H1 (cell line): Measurements from ENCODE around the gene INAFM1. TPM values are rescaled to one million over a fixed set of nuclear protein-coding genes. Genes with fewer than 3 reads are reported as not detected.

Source experiments
- CTCF ChIA-PET: fragments of 300-600 bp; sonication (Branson Sonifier 250); formaldehyde crosslinking; loops from one replicate; lab custom pipeline; 2021; ENCODE audit not compliant: partially characterized antibody; lab: Charles Lee
- POLR2A ChIA-PET: fragments of 300-600 bp; sonication (Branson Sonifier 250); formaldehyde crosslinking; loops from one replicate; lab custom pipeline; 2021; ENCODE audit warnings: inconsistent platforms; ENCODE audit not compliant: partially characterized antibody; lab: Charles Lee
- DNase-seq, 2 experiments: peaks; one replicate each; pipeline versions ENCODE4 v3.0.0 to v3.0.0-alpha.2; 2010 to 2022; ENCODE audit warnings: low spot score in 2 of 2, low read depth in 1 of 2, mixed read lengths in 1 of 2
- FAIRE-seq: peaks from 2 replicates; lab custom pipeline; 2011; peaks lifted over from hg19 to GRCh38; lab: Jason Lieb, UNC
- H2AFZ ChIP-seq: 2 replicates; pipeline ENCODE4 v1.8.1; 2012; ENCODE audit warnings: low read length, inconsistent platforms
- H2AK5ac ChIP-seq: 2 replicates; pipeline ENCODE4 v1.6.1; 2013; ENCODE audit warnings: low read depth, low read length
- H2BK120ac ChIP-seq: replicated peaks from 2 replicates; pipeline ENCODE3; 2013; ENCODE audit warnings: low read depth, low read length, inconsistent platforms
- H2BK12ac ChIP-seq: 2 replicates; pipeline ENCODE4 v1.6.1; 2013; ENCODE audit warnings: low read depth, low read length
- H2BK15ac ChIP-seq: 2 replicates; pipeline ENCODE4 v1.6.1; 2013; ENCODE audit warnings: low read length
- H2BK20ac ChIP-seq: 2 replicates; pipeline ENCODE4 v1.6.1; 2013; ENCODE audit warnings: low read length
- H2BK5ac ChIP-seq: 2 replicates; pipeline ENCODE4 v1.6.1; 2013; ENCODE audit warnings: low read depth, low read length
- H3K14ac ChIP-seq: 2 replicates; pipeline ENCODE4 v1.6.1; 2013; ENCODE audit warnings: inconsistent platforms; ENCODE audit not compliant: insufficient read length
- H3K18ac ChIP-seq: 2 replicates; pipeline ENCODE4 v1.6.1; 2013; ENCODE audit warnings: low read length; ENCODE audit errors: extremely low read depth
- H3K23ac ChIP-seq: 2 replicates; pipeline ENCODE4 v1.6.1; 2013; ENCODE audit warnings: inconsistent platforms; ENCODE audit not compliant: insufficient read length
- H3K23me2 ChIP-seq: 2 replicates; pipeline ENCODE4 v1.6.1; 2013; ENCODE audit warnings: low read depth, low read length
- H3K27ac ChIP-seq: 2 replicates; pipeline ENCODE4 v1.6.1; 2011; ENCODE audit warnings: low read depth, low read length, inconsistent platforms
- H3K27me3 ChIP-seq, 4 experiments: replicated peaks in 1 of 4; 1 replicate in 1 of 4; 2 replicates in 3 of 4; pipeline versions ENCODE4 v1.6.1 to v1.8.1; 2011 to 2013; ENCODE audit warnings: low read length in 3 of 4, mild to moderate bottlenecking in 3 of 4, inconsistent platforms in 2 of 4, mixed read lengths in 2 of 4, moderate library complexity in 1 of 4; ENCODE audit not compliant: control insufficient read depth in 3 of 4, insufficient read depth in 3 of 4; ENCODE audit errors: extremely low read depth in 1 of 4
- H3K36me3 ChIP-seq, 4 experiments: 2 replicates each; pipeline versions ENCODE4 v1.6.1 to v1.8.1; 2011 to 2013; ENCODE audit warnings: mild to moderate bottlenecking in 4 of 4, low read length in 3 of 4, moderate library complexity in 2 of 4, control low read depth in 1 of 4, inconsistent platforms in 1 of 4; ENCODE audit not compliant: insufficient read depth in 4 of 4, control insufficient read depth in 2 of 4
- H3K4ac ChIP-seq: replicated peaks from 2 replicates; pipeline ENCODE3; 2013; ENCODE audit warnings: low read length, low read depth, mixed read lengths, inconsistent platforms; ENCODE audit not compliant: insufficient read length
- H3K4me1 ChIP-seq, 4 experiments: replicated peaks in 1 of 4; 1 replicate in 1 of 4; 2 replicates in 3 of 4; pipeline versions ENCODE4 v1.6.1 to v1.8.1; 2011 to 2013; ENCODE audit warnings: low read length in 3 of 4, inconsistent platforms in 2 of 4, mixed read lengths in 1 of 4; ENCODE audit not compliant: insufficient read depth in 4 of 4, control insufficient read depth in 3 of 4
- H3K4me2 ChIP-seq, 2 experiments: 2 replicates each; pipeline versions ENCODE4 v1.6.1 to v1.8.1; 2011 to 2013; ENCODE audit warnings: low read depth in 2 of 2, low read length in 2 of 2, control low read depth in 1 of 2, inconsistent platforms in 1 of 2, mild to moderate bottlenecking in 1 of 2; ENCODE audit not compliant: insufficient read depth in 1 of 2
- H3K4me3 ChIP-seq, 4 experiments: fragments of 200-600, 300-600 bp in 1 of 4; sonication (generic), shearing (Covaris generic), sonication (Bioruptor Twin) in 1 of 4; 2 replicates each; pipeline versions ENCODE4 v1.5.1 to v1.8.1; 2011 to 2016; ENCODE audit warnings: low read length in 4 of 4, low read depth in 3 of 4, control low read depth in 2 of 4, inconsistent platforms in 2 of 4, mild to moderate bottlenecking in 2 of 4, mixed read lengths in 1 of 4, moderate library complexity in 1 of 4; ENCODE audit not compliant: insufficient read depth in 2 of 4; ENCODE audit errors: extremely low read depth in 1 of 4
- H3K56ac ChIP-seq: replicated peaks from 2 replicates; pipeline ENCODE3; 2013; ENCODE audit warnings: low read depth, mild to moderate bottlenecking, mixed read lengths, low read length, inconsistent platforms; ENCODE audit not compliant: insufficient read length
- H3K79me1 ChIP-seq: 2 replicates; pipeline ENCODE4 v1.6.1; 2013; ENCODE audit warnings: low read depth, low read length, control low read depth
- H3K79me2 ChIP-seq, 2 experiments: 2 replicates each; pipeline versions ENCODE4 v1.6.1 to v1.8.1; 2012 to 2013; ENCODE audit warnings: low read length in 2 of 2, mild to moderate bottlenecking in 2 of 2, inconsistent platforms in 1 of 2; ENCODE audit not compliant: insufficient read depth in 2 of 2, control insufficient read depth in 1 of 2
- H3K9ac ChIP-seq, 4 experiments: replicated peaks in 1 of 4; 1 replicate in 1 of 4; 2 replicates in 3 of 4; pipeline versions ENCODE4 v1.6.1 to v1.8.1; 2011 to 2013; ENCODE audit warnings: low read depth in 3 of 4, low read length in 3 of 4, control low read depth in 2 of 4, mild to moderate bottlenecking in 2 of 4, moderate library complexity in 2 of 4, inconsistent platforms in 1 of 4; ENCODE audit errors: extremely low read depth in 1 of 4
- H3K9me3 ChIP-seq, 2 experiments: 2 replicates each; pipeline versions ENCODE4 v1.6.1 to v1.8.1; 2012 to 2013; ENCODE audit warnings: mild to moderate bottlenecking in 2 of 2, moderate library complexity in 2 of 2, control low read depth in 1 of 2, inconsistent platforms in 1 of 2, low read depth in 1 of 2, low read length in 1 of 2, mixed read lengths in 1 of 2; ENCODE audit not compliant: insufficient read depth in 2 of 2
- H4K20me1 ChIP-seq, 2 experiments: replicated peaks in 1 of 2; 2 replicates each; pipeline versions ENCODE3 to v1.8.1; 2011 to 2013; ENCODE audit warnings: inconsistent platforms in 2 of 2, low read length in 2 of 2, mild to moderate bottlenecking in 1 of 2; ENCODE audit not compliant: insufficient read depth in 2 of 2, control insufficient read depth in 1 of 2
- H4K5ac ChIP-seq: 2 replicates; pipeline ENCODE4 v1.6.1; 2013; ENCODE audit warnings: low read length, low read depth, mixed read lengths, inconsistent platforms; ENCODE audit not compliant: insufficient read length
- H4K8ac ChIP-seq: 2 replicates; pipeline ENCODE4 v1.8.0; 2013; ENCODE audit warnings: mild to moderate bottlenecking, moderate library complexity, low read length, inconsistent platforms; ENCODE audit not compliant: insufficient read depth; ENCODE audit errors: extremely low read depth
- H4K91ac ChIP-seq: replicated peaks from 2 replicates; pipeline ENCODE3; 2013; ENCODE audit warnings: low read length, mixed read lengths, inconsistent platforms; ENCODE audit not compliant: insufficient read length
- CEBPB ChIP-seq: IDR thresholded peaks from 2 replicates; pipeline ENCODE4 v1.6.1; 2012; ENCODE audit warnings: low read depth, low read length
- CREB1 ChIP-seq: IDR thresholded peaks from 2 replicates; pipeline ENCODE4 v1.6.1; 2012; ENCODE audit warnings: inconsistent platforms
- TAF7 ChIP-seq: optimal IDR thresholded peaks from 2 replicates; pipeline ENCODE3; 2011; ENCODE audit warnings: low read depth, mild to moderate bottlenecking, inconsistent platforms, low read length, moderate library complexity, borderline replicate concordance
- WGBS, 2 experiments: shearing (Covaris generic) in 1 of 2; methylation state at CpG; one replicate each; pipeline versions ENCODE4 v1.1.6 to v1.1.7; 2013 to 2015; ENCODE audit warnings: low lambda C conversion rate in 2 of 2, mixed read lengths in 2 of 2, inconsistent platforms in 1 of 2, low coverage in 1 of 2, missing lambda C conversion rate in 1 of 2; ENCODE audit not compliant: insufficient replicate concordance in 2 of 2, insufficient coverage in 1 of 2, insufficient read length in 1 of 2; ENCODE audit errors: extremely low coverage in 1 of 2, missing lambda C conversion rate in 1 of 2; 5-methylcytosine and 5-hydroxymethylcytosine counted together
- polyA plus RNA-seq, 7 experiments: library from polyadenylated mRNA; depleted of rRNA in 3 of 7; stranded (reverse) in 5 of 7; unstranded in 2 of 7; fragments of >200 nt in 5 of 7; fragments of 200-250 nt in 2 of 7; gene quantifications; 1 replicate in 5 of 7; 2 replicates in 1 of 7; 4 replicates in 1 of 7; pipeline versions ENCODE4 v1.2.1 to v1.2.3, GENCODE V29; 2011 to 2013; ENCODE audit warnings: missing spikeins in 2 of 7, mixed read lengths in 2 of 7
- total RNA-seq: library from RNA; stranded (reverse); fragmentation: NEBNext Ultra II Directional; extraction: Animal tissue kit (Norgen Biotek cat#: 25700); gene quantifications from 2 replicates; pipeline ENCODE4 v1.2.1, GENCODE V29; 2021

INAFM1 gene
- total and polyA plus RNA-seq, 2 of the 8 experiments (the other 6 are each of a cell fraction or from before 2014, with no cell fraction given) = 2.6 to 3.4 TPM

GRCh38 chr19:47315125-47315821 is 40.6 kb downstream of the INAFM1 start:
- no peaks in the 10 kb centered on the region for H3K4me1 ChIP-seq
- H3K36me3 ChIP-seq = no peaks in the 10 kb centered on the region
- no peaks in the 10 kb centered on the region for H4K20me1 ChIP-seq
- no peaks in the 10 kb centered on the region; the same call in 1 of the 2 replicates for H3K23me2 ChIP-seq
- H2BK20ac ChIP-seq = no peak overlapping the region
- no peak overlapping the region for H4K8ac ChIP-seq
- FAIRE-seq (no peak), DNase-seq (no peak)
- no peaks in the 10 kb centered on the region for H3K9me3 ChIP-seq
- H2AFZ ChIP-seq = 0 out of 2 replicates have a peak overlapping the region, but pooled peaks have one; percentile 3
- no peaks in the 10 kb centered on the region for H3K27me3 ChIP-seq
- no peak overlapping the region for H2BK12ac ChIP-seq
- POLR2A ChIA-PET = no interaction called here
- no peaks in the 10 kb centered on the region for H3K79me1 ChIP-seq
- no peak overlapping the region for H3K14ac ChIP-seq
- H3K23ac ChIP-seq = no peak overlapping the region
- no peak overlapping the region for H3K4me2 ChIP-seq
- no peak for TF ChIP-seq TAF7
- TF ChIP-seq CEBPB = peak; percentile 54; the same call in 1 of the 2 replicates
- TF ChIP-seq CREB1 = 0 out of 2 replicates have a peak, but pooled peaks have one; percentile 20
- H3K4me3 ChIP-seq = no peak overlapping the region
- no peak overlapping the region for H2BK5ac ChIP-seq
- no peak overlapping the region for H4K91ac ChIP-seq
- H2AK5ac ChIP-seq = no peak overlapping the region
- no peak overlapping the region for H3K4ac ChIP-seq
- no peak overlapping the region for H3K9ac ChIP-seq
- H3K27ac ChIP-seq = no peak overlapping the region
- no peak overlapping the region for H2BK120ac ChIP-seq
- H3K18ac ChIP-seq = no peak overlapping the region; the same call in 1 of the 2 replicates
- no peaks in the 10 kb centered on the region for H3K79me2 ChIP-seq
- 69% methylated on average over 12 of the region's 12 CpGs; no CpG with 5 or more reads in 1 of the 2 experiments for WGBS, 2 experiments
- CTCF ChIA-PET = interaction anchor here (0.6 to 2.1 kb wide), 10 partner anchors 10 to 235 kb away, joined by 3 to 7 read pairs (median 3); no protein-coding TSS in a partner anchor
- H4K5ac ChIP-seq = no peak overlapping the region
- H3K56ac ChIP-seq = no peak overlapping the region
- no peak overlapping the region for H2BK15ac ChIP-seq
